ENCODE results near the gene ULBP2.

- TF ChIP-seq ZNF274 (IDR thresholded peaks at IDR 0.05; ENCODE audit: low read depth, low read length), result no peak
- TF ChIP-seq YY1 (IDR thresholded peaks at IDR 0.05; ENCODE audit: insufficient read depth, insufficient read length), result no peak
- no peak for TF ChIP-seq SUZ12 (IDR thresholded peaks at IDR 0.05; ENCODE audit: extremely low read depth, insufficient read depth, insufficient read length)
These were observed 9.3 kb downstream of the ULBP2 start for GRCh38 chr6:149951096-149951495.

Data from NT2/D1 (cell line).